Measurements from ENCODE around the gene KLHL26. TPM values are rescaled to one million over a fixed set of nuclear protein-coding genes. Genes with fewer than 3 reads are reported as not detected.

Gene KLHL26
- total RNA-seq, 1 experiment from 2014 or later, result 10.7 TPM

DNA sequence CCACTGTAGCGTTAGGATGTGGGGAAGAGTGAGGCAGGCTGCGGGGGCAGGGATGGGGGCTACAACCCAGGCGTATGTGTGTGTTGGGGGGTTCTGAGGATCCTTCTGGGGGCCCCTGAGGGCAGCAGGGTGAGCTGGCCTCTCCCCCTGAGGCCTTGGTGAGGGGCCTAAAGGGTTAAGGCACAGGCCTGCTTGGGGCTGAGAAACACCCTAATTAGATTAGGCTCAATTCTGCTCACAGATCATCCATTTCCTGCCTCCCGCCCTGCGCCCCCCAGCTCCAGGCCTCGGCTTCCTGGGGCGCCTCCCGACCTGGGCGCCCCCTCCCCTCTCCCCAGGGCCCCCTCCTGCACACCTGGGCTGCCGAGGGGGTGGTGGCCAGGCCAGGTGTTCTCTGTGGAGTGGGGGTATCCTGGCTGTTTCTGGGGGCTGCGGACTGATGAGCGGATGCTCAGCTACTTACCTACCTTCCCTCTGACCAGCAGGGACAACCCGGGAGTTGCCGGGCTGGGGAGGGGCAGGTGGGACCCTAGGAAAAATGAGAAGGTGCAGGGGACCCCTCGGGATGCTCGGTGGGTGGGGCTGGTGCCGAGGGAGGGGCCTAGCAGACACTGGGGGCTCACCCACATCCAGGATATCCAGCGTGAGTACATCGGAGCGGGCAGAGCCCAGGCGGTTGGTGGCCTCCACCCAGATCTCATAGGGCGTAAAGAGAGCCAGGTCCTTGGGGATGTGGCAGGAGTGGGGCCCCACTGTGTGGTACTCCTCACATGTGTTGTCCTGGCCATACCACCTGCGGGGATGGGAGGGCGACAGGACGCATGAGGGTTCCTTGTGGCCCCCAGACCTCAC, 38.8 kb upstream of the KLHL26 start:
- no peak overlapping the region for H3K56ac ChIP-seq (ENCODE audit: insufficient read length, low read depth, low read length)
- peaks cover 57% of the 10 kb centered on the region for H3K27me3 Mint-ChIP-seq (ENCODE audit: low read depth)
- H4K5ac ChIP-seq (ENCODE audit: insufficient read length, low read depth, low read length), result no peak overlapping the region
- no peak overlapping the region for H3K4me2 ChIP-seq (ENCODE audit: insufficient read depth, insufficient read length, low read length)
- no CpG with 5 or more reads among the region's 25 CpGs for WGBS (ENCODE audit: extremely low coverage, insufficient read length, low lambda C conversion rate)
- peaks cover 27 to 35% of the 10 kb centered on the region in 2 experiments for H3K4me1 Mint-ChIP-seq
- H3K79me1 ChIP-seq (ENCODE audit: insufficient read depth, low read depth, low read length, poor library complexity, severe bottlenecking), result no peaks in the 10 kb centered on the region
- no peak for DNase-seq
- peaks cover 0 to 2% (median 0%) of the 10 kb centered on the region in 3 experiments; a peak in 1 of 7 replicates for H3K36me3 Mint-ChIP-seq (ENCODE audit: insufficient read depth in 1 of 3, low read depth in 3 of 3)
- no peak overlapping the region for H3K9ac ChIP-seq (ENCODE audit: extremely low read depth, insufficient read length, low read length)
- H3K27ac ChIP-seq (ENCODE audit: insufficient read length, low read depth, low read length), result no peak overlapping the region
- H2BK12ac ChIP-seq (ENCODE audit: insufficient read length, low read depth, low read length), result no peak overlapping the region
- peaks cover 13% of the 10 kb centered on the region for H3K23me2 ChIP-seq (ENCODE audit: insufficient read length, low read depth, low read length, poor library complexity, severe bottlenecking)
- no peak overlapping the region for H3K14ac ChIP-seq (ENCODE audit: insufficient read depth, low read length)
- no peak overlapping the region for H4K91ac ChIP-seq (ENCODE audit: insufficient read length, low read depth, low read length)
- no peaks in the 10 kb centered on the region for H3K9me3 ChIP-seq (ENCODE audit: control insufficient read depth, low read depth, low read length)
- H3K23ac ChIP-seq (ENCODE audit: insufficient read length, low read depth, low read length), result no peak overlapping the region
- peaks cover 4% of the 10 kb centered on the region; the same call in 1 of the 2 replicates for H3K4me1 ChIP-seq (ENCODE audit: insufficient read depth, low read length)
- no peak overlapping the region for H3K18ac ChIP-seq (ENCODE audit: insufficient read length, low read depth, low read length)
- H2BK120ac ChIP-seq (ENCODE audit: low read depth, low read length, poor library complexity, severe bottlenecking), result no peak overlapping the region
- no peak overlapping the region for H3T11ph ChIP-seq (ENCODE audit: low read length)
- no peak overlapping the region for H4K8ac ChIP-seq (replicated peaks; ENCODE audit: insufficient read length, low read depth, low read length)
- H2BK20ac ChIP-seq (ENCODE audit: low read depth, low read length, poor library complexity, severe bottlenecking), result no peak overlapping the region
- H3K4ac ChIP-seq (ENCODE audit: low read depth, low read length), result no peak overlapping the region
- no peak overlapping the region; a peak in 2 of 5 replicates for H3K4me3 Mint-ChIP-seq
- no peaks in the 10 kb centered on the region for H3K79me2 ChIP-seq (ENCODE audit: insufficient read depth, low read length)
- no peak overlapping the region for H3K27ac Mint-ChIP-seq
- H2AFZ ChIP-seq (ENCODE audit: low read length), result no peak overlapping the region
- no peak overlapping the region for H2BK15ac ChIP-seq (ENCODE audit: low read depth, low read length)
- H4K20me1 ChIP-seq (ENCODE audit: control insufficient read depth, insufficient read depth, insufficient read length), result no peaks in the 10 kb centered on the region
- peaks cover 3% of the 10 kb centered on the region; the same call in 1 of the 2 replicates for H3K27me3 ChIP-seq (ENCODE audit: insufficient read depth, low read length)
- no peak overlapping the region for H2AK5ac ChIP-seq (ENCODE audit: insufficient read length, low read length)
- H2BK5ac ChIP-seq (ENCODE audit: insufficient read length, low read length), result no peak overlapping the region
- TF ChIP-seq, protein P1, sequence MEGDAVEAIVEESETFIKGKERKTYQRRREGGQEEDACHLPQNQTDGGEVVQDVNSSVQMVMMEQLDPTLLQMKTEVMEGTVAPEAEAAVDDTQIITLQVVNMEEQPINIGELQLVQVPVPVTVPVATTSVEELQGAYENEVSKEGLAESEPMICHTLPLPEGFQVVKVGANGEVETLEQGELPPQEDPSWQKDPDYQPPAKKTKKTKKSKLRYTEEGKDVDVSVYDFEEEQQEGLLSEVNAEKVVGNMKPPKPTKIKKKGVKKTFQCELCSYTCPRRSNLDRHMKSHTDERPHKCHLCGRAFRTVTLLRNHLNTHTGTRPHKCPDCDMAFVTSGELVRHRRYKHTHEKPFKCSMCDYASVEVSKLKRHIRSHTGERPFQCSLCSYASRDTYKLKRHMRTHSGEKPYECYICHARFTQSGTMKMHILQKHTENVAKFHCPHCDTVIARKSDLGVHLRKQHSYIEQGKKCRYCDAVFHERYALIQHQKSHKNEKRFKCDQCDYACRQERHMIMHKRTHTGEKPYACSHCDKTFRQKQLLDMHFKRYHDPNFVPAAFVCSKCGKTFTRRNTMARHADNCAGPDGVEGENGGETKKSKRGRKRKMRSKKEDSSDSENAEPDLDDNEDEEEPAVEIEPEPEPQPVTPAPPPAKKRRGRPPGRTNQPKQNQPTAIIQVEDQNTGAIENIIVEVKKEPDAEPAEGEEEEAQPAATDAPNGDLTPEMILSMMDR (conservative IDR thresholded peaks at IDR 0.05), result no peak
- H3K9me3 Mint-ChIP-seq, result no peaks in the 10 kb centered on the region; a peak in 1 of 5 replicates

All from H9 (cell line).